ENCODE measurements around the gene ASPG.

ASPG gene

DNA sequence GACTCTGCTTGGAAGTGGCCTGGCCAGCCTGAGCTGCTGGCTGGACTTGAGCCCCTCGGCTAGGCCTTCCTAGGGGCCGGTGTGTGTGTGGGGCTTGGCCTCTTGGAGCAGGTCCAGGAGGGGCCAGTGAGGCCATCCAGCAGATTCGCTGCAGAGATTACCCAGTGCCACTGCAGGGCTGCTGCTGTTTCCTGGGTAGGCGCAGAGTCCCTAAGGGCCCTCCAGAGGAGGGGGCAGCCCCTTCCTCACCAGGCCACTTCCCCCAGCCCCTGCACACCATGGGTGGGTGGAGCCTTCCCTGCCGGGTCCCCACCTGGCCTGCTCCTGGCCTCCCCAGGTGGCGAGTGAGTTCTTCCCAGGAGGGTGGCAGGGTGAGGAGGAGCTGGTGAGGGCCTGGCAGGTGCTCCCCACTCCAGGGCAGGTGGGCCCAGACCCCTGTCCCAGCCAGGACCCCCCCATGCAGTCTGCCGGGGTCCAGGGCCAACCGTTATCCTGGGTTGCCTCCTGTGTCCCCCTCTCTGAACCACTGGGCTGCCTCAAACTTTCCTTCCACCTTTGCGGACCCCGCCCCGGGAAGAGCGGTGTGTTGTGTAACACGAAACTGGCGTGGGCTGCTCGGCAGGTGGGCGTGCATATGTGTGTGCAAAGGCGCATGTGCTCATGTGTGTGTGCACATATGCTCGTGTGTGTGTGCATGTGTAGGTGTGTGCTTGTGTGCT lies 25.1 kb downstream of the ASPG start:
- no peak overlapping the region for H3K4me3 Mint-ChIP-seq
- DNase-seq (no peak), ATAC-seq (replicated peaks) (no peak)
- H3K36me3 Mint-ChIP-seq: no peaks in the 10 kb centered on the region
- no peak overlapping the region for H3K27ac Mint-ChIP-seq
- no peaks in the 10 kb centered on the region for H3K4me1 Mint-ChIP-seq
- H3K9me3 Mint-ChIP-seq: no peaks in the 10 kb centered on the region
- peaks cover 19 to 23% of the 10 kb centered on the region in 2 donors for H3K27me3 Mint-ChIP-seq

DNA sequence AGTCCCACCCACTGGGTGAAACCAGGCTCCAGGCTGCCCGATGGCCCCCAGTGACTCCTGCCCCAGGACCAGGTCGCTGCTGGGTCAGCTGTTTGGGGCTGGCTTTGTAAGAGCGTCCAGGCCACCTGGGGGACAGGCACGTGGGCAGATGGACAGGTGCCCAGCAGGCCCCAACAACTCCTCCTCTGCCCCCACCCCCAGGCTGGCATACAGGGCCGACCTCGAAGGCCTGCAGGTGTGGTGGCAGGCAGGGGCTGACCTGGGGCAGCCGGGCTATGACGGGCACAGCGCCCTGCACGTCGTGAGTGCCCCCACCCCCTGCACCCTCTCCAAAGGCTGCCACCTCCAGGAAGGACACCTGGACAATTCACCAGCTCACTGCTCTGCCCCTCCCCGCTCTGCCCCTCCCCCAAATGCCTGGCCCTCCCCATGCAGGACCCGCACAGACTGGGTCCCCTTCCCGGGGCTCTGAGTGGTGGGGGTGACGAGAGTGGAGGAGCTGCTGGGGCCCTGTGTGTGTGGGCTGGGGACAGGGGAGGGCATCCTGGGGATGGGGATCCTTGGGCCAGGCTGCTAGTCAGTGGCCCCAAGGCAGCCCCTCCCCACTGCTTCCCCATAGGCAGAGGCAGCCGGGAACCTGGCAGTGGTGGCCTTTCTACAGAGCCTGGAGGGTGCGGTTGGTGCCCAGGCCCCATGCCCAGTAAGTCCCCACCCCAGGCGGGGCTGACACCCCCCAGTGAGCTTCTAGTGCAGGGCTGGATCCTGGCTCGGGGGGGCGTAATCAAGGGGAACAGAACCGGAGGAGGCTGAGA lies 26.0 kb downstream of the ASPG start:
- DNase-seq: no peak
- H3K27ac Mint-ChIP-seq: no peak overlapping the region
- ATAC-seq (replicated peaks): no peak
- peaks cover 27 to 30% of the 10 kb centered on the region in 2 donors for H3K27me3 Mint-ChIP-seq
- H3K4me1 Mint-ChIP-seq: no peaks in the 10 kb centered on the region
- no peaks in the 10 kb centered on the region for H3K9me3 Mint-ChIP-seq
- H3K36me3 Mint-ChIP-seq: no peaks in the 10 kb centered on the region
- no peak overlapping the region for H3K4me3 Mint-ChIP-seq

DNA sequence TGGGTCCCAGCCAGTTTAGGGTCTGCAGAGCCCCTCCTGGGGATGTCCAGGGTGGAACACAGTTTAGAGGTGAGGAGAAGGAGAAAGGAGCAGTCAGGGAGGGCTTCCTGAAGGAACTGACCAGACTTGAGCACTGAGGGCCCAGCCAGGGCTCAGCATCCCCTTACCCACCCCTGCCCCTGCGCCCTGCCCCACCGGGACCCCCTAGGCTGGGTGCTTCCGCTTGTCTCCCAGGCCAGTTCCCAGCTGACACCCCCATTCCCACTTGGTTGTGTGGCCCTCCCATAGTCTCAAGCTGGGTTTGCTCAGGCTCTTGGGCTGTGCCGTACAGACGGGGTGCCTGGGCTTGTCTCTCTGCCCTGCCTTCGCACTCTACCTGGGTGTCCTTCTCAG lies 26.6 kb downstream of the ASPG start:
- Mint-ChIP-seq H3K27ac (no peak overlapping the region), H3K36me3 (no peaks in the 10 kb centered on the region), H3K27me3 (peaks cover 27 to 31% of the 10 kb centered on the region in 2 donors), H3K4me3 (no peak overlapping the region), H3K9me3 (no peaks in the 10 kb centered on the region), H3K4me1 (no peaks in the 10 kb centered on the region)
- no peak for DNase-seq
- ATAC-seq (replicated peaks): no peak

GRCh38 chr14:104112609-104113571 lies 27.4 kb downstream of the ASPG start:
- Mint-ChIP-seq H3K27ac (no peak overlapping the region), H3K9me3 (no peaks in the 10 kb centered on the region), H3K36me3 (no peaks in the 10 kb centered on the region), H3K27me3 (peaks cover 28 to 39% of the 10 kb centered on the region in 2 donors), H3K4me3 (no peak overlapping the region), H3K4me1 (no peaks in the 10 kb centered on the region)
- DNase-seq (no peak), ATAC-seq (replicated peaks) (no peak)

DNA sequence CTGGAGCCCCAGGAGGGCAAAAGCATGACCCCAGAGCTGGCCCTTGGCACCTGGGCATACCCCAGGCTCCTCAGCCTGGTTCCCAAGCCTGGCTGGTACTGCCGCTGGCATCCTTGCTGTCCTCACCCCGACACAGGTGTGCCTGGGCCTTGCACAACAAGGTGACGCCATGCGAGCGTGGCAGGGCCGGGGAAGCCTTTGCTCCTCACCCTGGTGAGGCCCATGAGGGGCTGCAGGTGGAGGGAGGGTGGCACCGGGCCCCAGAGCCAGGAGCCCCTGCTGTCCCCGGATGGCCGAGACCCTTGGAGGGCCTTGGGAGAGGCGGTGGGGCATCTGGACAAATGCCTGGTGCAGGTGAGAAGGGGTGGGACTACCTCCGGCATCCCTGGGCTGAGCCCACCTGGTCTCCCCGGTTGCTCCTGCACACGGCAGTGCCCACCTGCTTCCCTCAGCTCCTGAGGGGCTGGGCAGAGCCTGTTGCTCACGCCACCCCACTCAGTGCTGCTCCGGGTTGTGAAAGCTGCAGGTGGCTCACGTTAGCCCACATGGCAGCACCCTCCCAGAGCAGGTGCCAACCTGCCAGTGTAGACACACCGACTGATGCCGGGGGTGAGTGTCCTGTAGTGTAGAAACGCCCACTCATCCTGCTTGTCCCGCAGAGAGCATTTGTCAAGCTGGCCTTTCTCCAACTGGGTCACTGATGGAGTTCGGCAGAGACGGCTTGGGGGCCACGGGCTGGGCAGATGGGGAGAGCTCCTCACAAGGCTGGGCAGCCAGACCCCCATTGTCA lies 28.3 kb downstream of the ASPG start:
- ATAC-seq (replicated peaks) (no peak), DNase-seq (no peak)
- no peaks in the 10 kb centered on the region for H3K4me1 Mint-ChIP-seq
- peaks cover 38 to 48% of the 10 kb centered on the region in 2 donors for H3K27me3 Mint-ChIP-seq
- no peaks in the 10 kb centered on the region for H3K9me3 Mint-ChIP-seq
- H3K4me3 Mint-ChIP-seq: no peak overlapping the region
- no peak overlapping the region for H3K27ac Mint-ChIP-seq
- no peaks in the 10 kb centered on the region for H3K36me3 Mint-ChIP-seq

DNA sequence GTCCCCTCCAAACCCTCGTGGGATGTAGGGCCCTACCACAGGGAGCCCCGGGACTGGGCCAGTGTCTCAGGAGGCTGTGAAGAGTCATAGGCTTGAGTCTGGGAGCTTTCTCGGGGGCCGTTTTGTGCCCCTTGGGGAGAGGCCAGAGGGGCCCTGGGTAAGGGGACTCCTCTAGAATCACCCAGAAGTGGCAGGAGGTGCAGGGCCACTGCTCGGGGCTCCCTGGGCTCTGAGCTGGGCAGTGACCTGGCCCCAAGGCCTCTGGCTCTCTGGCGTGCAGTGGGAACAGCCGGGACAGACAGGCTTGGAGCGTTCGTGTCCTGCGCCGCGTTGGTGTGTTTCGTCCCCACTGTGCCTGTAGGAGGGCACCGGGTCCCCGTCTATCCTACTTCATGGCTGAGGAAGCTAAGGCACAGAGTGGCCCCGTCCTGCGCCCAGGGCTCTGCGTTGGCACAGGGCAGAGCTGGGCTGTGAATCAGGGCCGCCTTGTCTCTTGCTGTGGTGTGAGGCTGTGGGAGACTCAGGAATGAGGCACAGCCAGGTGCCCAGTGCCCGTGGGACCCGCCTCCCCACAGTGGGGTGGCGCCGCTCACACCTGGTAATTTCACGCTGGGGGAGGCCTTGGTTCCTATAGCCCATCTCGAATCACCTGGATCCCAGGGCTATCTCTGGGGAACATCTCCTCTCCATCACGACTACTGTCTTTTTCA lies 29.1 kb downstream of the ASPG start:
- H3K4me1 Mint-ChIP-seq: no peaks in the 10 kb centered on the region
- no peaks in the 10 kb centered on the region for H3K36me3 Mint-ChIP-seq
- H3K4me3 Mint-ChIP-seq: no peak overlapping the region
- DNase-seq: no peak
- H3K27me3 Mint-ChIP-seq: peaks cover 41 to 56% of the 10 kb centered on the region in 2 donors
- no peaks in the 10 kb centered on the region for H3K9me3 Mint-ChIP-seq
- H3K27ac Mint-ChIP-seq: no peak overlapping the region
- ATAC-seq (replicated peaks): no peak

DNA sequence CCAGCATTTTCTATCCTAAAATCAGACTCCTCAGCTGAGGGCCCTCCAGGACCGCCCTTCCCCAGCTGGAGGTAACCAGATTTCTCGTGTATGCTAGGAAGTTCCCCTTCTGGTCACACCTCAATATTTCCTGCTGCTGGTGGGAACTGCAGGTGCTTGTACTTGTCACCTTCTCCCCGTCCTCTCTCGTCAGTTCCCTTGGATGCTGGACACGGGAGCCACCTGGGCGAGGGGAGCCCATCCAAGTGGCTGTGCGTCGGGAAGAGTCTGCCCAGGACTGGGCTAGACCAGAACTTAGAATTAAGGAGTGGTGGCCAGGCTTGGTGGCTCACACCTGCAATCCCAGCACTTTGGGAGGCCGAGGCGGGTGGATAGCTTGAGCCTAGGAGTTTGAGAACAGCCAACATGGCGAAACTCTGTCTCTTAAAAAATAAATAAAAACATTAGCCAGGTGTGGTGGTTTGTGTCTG lies 29.7 kb downstream of the ASPG start:
- peaks cover 45 to 62% of the 10 kb centered on the region in 2 donors for H3K27me3 Mint-ChIP-seq

DNA sequence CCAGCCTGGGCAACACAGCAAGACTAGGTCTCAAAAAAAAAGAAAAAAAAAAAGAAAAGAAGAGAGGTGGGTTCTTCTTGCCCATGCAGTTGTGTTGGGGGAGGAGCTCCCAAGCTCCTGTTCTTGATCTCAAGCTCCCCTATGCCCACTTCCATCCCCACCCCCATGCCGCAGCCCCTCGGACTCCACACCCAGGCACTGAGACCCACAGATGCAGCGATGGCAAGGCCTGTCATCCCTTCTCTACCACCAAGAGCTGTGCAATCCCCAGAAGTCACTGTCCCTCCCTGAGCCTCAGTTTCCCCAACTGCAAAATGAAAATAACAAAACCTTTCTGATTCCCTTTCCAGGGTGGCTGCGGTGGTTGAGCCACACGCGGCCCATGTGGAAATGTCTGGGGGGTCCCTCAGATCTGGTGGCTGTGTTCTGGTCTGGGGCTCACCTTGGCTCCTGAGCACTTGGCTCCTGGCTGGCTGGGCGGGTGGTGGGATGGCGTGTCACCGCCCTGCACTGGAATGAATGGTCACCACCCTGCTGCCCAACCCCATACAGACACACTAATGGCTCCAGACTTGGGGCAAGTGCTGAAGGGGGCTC lies 30.3 kb downstream of the ASPG start:
- ATAC-seq (replicated peaks): no peak
- DNase-seq: no peak
- Mint-ChIP-seq H3K27me3 (peaks cover 52 to 68% of the 10 kb centered on the region in 2 donors), H3K9me3 (no peaks in the 10 kb centered on the region), H3K27ac (no peak overlapping the region), H3K36me3 (no peaks in the 10 kb centered on the region), H3K4me3 (peak overlapping the region in 1 of 2 donors; percentile 50), H3K4me1 (no peaks in the 10 kb centered on the region)

More for the DNA sequence above, 29.7 kb downstream of the ASPG start:
- DNase-seq (no peak), ATAC-seq (replicated peaks) (no peak)
- Mint-ChIP-seq H3K9me3 (no peaks in the 10 kb centered on the region), H3K27ac (no peak overlapping the region), H3K4me1 (no peaks in the 10 kb centered on the region), H3K36me3 (no peaks in the 10 kb centered on the region), H3K4me3 (no peak overlapping the region)

DNA sequence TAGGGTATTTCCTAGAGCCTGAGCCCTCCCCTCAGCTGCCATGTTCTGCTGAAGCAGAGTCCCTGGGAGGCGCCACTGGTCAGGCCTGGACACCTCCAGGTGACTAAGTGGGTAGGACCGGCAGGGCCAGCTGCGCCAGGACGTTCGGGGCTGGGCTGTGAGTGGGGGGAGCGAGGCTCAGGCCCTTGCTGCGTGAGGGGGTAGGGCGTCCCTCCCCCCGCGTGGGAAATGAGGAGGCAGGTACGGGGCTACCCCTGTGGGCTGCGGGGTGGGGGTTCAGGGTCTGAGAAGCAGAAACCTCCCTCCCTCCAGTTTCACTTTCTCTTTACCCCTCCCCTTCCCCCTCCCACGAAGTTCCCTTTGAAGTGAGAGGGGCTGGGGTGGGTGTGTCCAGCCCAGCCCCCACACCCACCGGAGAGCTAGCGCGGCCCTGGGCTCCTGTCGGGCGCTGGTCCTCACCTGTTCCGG lies 30.8 kb downstream of the ASPG start:
- no peak for ATAC-seq (replicated peaks)
- H3K27me3 Mint-ChIP-seq: peaks cover 53 to 72% of the 10 kb centered on the region in 2 donors
- DNase-seq: no peak
- no peaks in the 10 kb centered on the region for H3K9me3 Mint-ChIP-seq
- H3K4me3 Mint-ChIP-seq: peak overlapping the region; percentile 50 to 73
- no peaks in the 10 kb centered on the region for H3K4me1 Mint-ChIP-seq
- H3K27ac Mint-ChIP-seq: no peak overlapping the region
- no peaks in the 10 kb centered on the region for H3K36me3 Mint-ChIP-seq

GRCh38 chr14:104116756-104117340 lies 31.3 kb downstream of the ASPG start:
- H3K9me3 Mint-ChIP-seq: no peaks in the 10 kb centered on the region
- H3K27me3 Mint-ChIP-seq: peaks cover 53 to 72% of the 10 kb centered on the region in 2 donors
- H3K36me3 Mint-ChIP-seq: no peaks in the 10 kb centered on the region
- no peaks in the 10 kb centered on the region for H3K4me1 Mint-ChIP-seq
- H3K27ac Mint-ChIP-seq: no peak overlapping the region
- ATAC-seq (replicated peaks) (peak; percentile 12 to 41), DNase-seq (no peak)
- peak overlapping the region in 1 of 2 donors; percentile 73 for H3K4me3 Mint-ChIP-seq

DNA sequence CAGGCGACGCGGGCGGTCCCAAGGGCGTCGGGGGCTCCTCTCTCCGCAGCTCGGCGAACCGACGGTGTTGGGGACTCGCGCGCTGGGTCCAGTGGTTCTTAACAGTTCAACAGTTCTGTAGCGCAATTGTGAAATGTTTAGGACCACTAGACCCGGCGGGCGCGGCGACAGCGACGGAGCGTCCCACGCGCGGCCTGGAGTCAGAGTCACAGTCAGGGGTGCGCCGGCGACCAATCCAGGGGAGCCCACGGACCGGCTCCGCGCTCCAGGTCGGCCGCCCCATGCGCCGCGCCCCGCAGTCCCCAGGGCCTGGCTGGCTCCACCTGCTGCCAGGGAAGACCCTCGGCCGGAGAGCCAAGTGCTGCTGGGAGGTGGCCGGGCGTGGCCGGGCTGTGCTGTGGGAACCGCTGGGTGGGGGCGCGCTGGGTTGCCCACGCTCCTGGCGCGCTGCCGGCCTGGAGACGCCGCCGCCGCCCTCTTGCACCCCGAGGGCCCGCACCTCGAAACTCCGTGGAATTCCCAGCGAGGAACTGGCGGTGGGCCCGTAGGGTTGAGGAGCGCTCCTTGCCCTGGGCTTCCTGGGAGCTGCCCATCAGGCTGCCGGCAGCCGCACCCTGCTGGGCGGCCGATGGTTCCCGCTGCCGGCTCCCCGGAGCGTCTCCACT lies 32.0 kb downstream of the ASPG start:
- H3K27ac Mint-ChIP-seq: no peak overlapping the region
- no peak for DNase-seq
- H3K9me3 Mint-ChIP-seq: no peaks in the 10 kb centered on the region
- peaks cover 53 to 74% of the 10 kb centered on the region in 2 donors for H3K27me3 Mint-ChIP-seq
- no peak for ATAC-seq (replicated peaks)
- no peaks in the 10 kb centered on the region for H3K36me3 Mint-ChIP-seq
- H3K4me3 Mint-ChIP-seq: peak overlapping the region in 1 of 2 donors; percentile 59
- no peaks in the 10 kb centered on the region for H3K4me1 Mint-ChIP-seq
